GM19043 (cell line): ENCODE measurements around the gene SUMO2.
"Not testable (repeated sequence)": the region's sequence is repeated elsewhere in the genome, so short reads cannot be mapped to it uniquely, and the experiment has no call there.

Source experiments
- ATAC-seq: cut with Tn5 transposase; IDR thresholded peaks from one replicate; pipeline ENCODE4 v1.9.1; 2021; ENCODE audit warnings: low read depth; ENCODE audit not compliant: unreplicated experiment

Gene SUMO2

GRCh38 chr17:75151930-75152329, 30.8 kb downstream of the SUMO2 start:
- ATAC-seq = no peak

GRCh38 chr17:75147878-75148546, 34.7 kb downstream of the SUMO2 start:
- ATAC-seq = no peak

GRCh38 chr17:75146592-75146991, 36.2 kb downstream of the SUMO2 start:
- ATAC-seq = no peak

GRCh38 chr17:75144816-75145512, 37.8 kb downstream of the SUMO2 start:
- no peak for ATAC-seq

GRCh38 chr17:75142236-75142971, 40.4 kb downstream of the SUMO2 start:
- ATAC-seq = no peak

GRCh38 chr17:75138519-75138918, 44.2 kb downstream of the SUMO2 start:
- no peak for ATAC-seq

GRCh38 chr17:75137762-75138161, 45.0 kb downstream of the SUMO2 start:
- ATAC-seq = not testable (repeated sequence)

- ATAC-seq = no peak
These were observed 46.8 kb downstream of the SUMO2 start for GRCh38 chr17:75135946-75136345.

GRCh38 chr17:75135452-75135851, 47.3 kb downstream of the SUMO2 start:
- no peak for ATAC-seq

- ATAC-seq = not testable (repeated sequence)
These were observed 49.0 kb downstream of the SUMO2 start for GRCh38 chr17:75133607-75134347.

GRCh38 chr17:75133001-75133400, 49.8 kb downstream of the SUMO2 start:
- ATAC-seq = no peak

GRCh38 chr17:75132018-75133000, 50.5 kb downstream of the SUMO2 start:
- not testable (repeated sequence) for ATAC-seq

- ATAC-seq = peak; percentile 90
These were observed 51.3 kb downstream of the SUMO2 start, which contains the start of gene NT5C for GRCh38 chr17:75131278-75132017. Gene NT5C, minus strand, starts transcription at chr17:75131742. Its CDS starts 35 bp downstream, at chr17:75131707.

GRCh38 chr17:75130632-75131277, 52.0 kb downstream of the SUMO2 start:
- ATAC-seq = no peak

- no peak for ATAC-seq
These were observed 52.6 kb downstream of the SUMO2 start for GRCh38 chr17:75130059-75130631.

GRCh38 chr17:75129576-75129975, 53.2 kb downstream of the SUMO2 start:
- no peak for ATAC-seq

- no peak for ATAC-seq
These were observed 53.9 kb downstream of the SUMO2 start for GRCh38 chr17:75128694-75129505.
